ENCODE data around the gene IL11.
"Not testable (repeated sequence)": the region's sequence is repeated elsewhere in the genome, so short reads cannot be mapped to it uniquely, and the experiment has no call there.

The IL11 gene

DNA sequence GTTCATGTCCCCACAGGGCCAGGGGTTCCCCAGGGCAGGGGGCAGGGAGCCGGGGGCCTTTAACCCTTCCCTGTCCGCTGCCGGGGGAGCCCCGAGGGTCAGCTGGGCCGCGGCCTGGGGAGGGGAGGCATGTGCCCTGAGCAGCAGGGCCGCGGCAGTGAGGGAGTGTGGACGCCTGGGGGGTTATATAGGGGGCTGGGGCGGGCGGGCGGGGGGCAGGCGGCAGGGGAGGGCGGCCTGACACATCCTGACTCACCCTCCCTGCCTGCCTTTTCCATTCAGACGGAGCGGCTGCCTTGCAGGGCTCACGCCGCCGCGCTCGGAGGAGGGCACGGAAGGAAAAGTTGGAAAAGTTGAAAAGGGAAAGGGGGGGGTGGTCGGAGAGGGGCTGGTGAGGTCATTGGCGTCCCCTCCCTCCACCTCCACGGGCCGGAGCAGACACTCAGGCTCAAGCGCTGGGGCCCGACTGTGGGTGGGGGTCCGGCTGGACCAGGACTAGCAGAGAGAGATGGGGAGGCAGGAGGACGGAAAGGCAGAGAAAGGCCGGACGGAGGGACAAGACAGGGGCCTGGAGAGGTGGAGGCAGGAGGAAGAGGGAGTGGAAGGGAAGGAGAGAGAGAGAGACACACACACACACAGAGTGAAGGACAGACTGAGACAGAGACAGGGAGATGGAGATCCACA lies at the start of gene IL11:
Gene IL11, minus strand, starts transcription at position 159 of the 684 bp plus-strand sequence. Its CDS starts 153 bp downstream, at position 6.
- no peak for DNase-seq

DNA sequence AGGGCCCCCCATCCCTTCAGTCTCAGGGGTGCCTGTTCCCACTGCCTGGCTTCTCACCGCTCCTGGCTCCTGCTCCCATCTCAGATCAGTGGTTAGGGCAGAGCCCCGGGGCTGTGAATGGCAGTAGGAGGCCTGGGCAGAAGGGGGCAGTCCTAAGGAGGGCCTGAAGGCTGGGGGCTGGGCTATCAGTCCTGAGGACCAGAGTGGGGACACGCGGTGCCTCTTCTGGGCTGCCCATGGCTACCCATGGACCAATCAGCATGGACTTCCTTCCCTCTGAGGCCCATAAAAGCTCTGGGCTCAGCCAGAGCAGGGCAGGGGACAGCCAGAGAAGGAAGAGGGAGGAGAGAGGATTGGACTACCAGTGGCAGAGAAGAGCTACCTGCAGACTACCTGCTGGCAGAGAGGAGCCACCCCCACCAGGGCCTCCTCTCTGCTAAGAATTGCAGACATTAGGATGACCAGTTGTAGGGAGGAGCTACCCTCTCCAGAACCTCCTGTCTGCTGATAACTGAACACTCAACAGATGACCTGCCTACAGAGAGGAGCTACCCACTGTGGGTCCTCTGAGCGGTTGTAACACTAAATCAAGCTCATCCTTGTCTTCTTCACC lies 49.5 kb upstream of the IL11 start:
- DNase-seq, result no peak

DNA sequence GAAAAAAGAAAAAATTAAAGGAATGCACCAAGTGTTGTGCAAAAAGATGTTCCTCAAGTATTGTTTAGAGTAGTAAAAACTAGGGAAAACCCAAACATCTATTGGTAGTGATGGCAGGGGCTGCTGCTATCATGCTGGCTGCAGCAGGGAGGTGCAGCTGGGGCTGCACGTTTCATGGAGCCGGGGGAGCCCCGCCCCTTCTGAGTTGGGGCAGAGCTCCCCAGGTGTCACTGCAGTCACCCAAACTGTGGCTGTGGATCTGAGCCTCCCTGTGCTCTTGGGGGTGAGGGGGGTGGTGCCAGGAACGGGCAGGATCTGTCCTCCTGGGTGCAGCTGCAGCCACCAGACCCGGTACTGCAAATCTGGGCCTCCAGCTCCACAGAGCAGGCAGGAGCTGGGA lies 48.8 kb upstream of the IL11 start:
- no peak for DNase-seq

DNA sequence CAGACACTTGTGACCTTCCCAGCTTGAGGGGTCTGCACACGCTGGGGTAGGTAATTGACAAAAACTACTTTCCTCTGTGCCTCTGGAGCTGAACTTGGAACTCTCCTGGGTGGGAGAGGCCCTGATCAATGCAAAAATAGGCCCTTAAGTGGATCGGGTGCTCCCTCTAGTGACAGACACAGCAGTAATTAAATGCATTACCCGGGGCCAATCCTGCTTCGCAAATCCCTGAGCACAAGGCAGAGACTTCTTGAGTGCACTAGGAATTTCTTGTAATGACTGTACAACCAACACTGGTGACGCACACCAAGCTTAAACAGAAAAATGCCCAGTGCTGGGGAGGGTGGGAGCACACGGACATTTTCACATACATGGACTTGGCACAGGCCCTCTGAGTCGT lies 47.9 kb upstream of the IL11 start:
- peak; percentile 74 for DNase-seq

DNA sequence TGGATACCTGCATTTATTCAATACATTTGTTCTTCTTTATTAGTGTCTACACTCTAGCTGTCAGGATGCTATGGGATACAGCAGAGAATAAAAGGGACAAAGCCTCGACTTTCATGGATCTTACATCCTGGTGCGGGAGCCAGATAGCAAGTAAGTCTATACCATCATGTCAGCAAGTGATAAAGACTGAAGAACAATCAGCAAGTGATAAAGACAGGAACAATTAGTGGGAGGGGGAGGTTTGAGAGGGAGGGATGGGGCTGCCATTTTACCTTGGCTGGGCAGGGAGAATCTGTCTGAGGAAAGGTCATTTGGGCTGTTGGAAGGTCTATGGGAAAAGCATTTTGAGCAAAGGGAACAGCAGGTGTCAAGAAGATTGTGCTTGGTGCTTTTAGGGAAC lies 39.9 kb upstream of the IL11 start:
- no peak for DNase-seq

DNA sequence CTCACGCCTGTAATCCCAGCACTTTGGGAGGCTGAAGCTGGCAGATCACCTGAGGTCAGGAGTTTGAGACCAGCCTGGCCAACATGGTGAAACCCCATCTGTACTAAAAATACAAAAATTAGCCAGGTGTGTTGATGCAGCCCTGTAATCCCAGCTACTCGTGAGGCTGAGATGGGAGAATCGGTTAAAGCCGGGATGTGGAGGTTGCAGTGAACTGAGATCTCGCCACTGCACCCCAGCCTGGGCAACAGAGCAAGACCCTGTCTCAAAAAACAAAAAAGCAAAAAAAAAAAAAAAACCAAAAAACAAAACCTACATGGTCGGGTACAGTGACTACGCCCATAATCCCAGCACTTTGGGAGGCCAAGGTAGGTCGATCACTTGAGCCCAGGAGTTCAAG lies 38.9 kb upstream of the IL11 start:
- DNase-seq, result not testable (repeated sequence)

DNA sequence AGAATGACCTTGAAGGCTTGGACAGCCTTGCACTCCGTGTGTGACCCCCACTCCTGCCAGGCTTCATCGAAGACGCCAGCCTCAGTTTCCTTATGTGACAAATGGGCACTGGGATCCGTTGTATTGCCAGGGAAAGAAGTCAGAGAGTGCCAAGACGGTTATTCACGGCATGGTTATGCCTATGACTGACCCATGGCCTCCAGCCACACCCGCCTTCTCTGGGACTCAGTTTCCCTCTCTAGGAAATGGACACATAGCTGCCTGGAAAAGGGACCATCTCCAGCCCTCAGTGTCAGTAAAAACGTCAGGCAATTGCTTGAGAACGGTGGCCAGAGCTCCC lies 38.2 kb upstream of the IL11 start:
- DNase-seq, result no peak

DNA sequence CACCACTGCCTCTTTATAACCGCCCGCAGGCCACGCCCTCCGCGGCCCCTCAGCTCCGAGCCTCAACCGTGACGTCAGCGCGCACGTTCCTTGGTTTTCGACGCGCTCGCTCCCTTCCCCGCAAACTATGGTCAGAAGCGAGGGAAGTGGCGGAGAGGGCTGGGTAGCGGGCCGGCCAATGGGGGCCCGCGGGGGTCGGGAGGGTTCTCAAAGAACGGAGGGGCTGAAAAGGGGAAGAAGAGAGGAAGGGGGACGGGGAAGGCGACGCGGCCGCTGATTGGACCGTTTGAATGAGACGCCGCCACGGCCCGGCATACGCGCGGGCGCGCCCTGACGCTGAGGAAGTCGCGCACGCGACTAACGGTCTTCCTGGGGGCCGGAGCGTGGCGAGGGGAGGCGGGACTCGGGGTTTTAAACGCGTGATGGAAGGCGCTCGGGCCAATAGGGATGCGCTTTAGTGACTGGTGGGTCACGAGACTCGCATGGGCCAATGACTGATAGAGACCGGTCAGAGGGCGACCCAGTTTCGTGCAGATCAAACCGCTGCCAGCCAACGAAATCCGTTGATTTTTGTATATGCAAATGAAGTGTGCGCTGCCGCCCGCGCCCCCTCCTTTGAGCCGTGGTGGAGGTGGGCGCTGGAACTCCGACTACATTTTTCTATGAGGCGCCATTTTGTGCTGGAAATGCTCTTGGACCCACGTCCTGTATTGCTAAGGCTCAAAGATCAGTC lies 37.7 kb upstream of the IL11 start:
- DNase-seq, result peak; percentile 99

DNA sequence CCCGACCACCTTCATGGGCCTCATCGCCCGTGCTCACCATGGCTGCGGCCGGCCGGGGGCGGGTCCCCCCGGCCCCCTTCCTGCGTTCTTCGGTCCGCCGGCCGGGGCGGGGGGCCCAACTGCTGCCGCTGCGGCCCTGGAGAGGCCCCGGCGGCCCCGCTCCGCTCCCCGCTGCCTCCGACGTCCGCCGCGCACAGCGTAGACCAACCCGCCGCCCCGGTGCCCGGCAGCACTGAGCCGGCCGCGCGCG lies 37.2 kb upstream of the IL11 start, which contains the start of gene UBE2S:
Gene UBE2S, minus strand, starts transcription at position 239 of the 250 bp plus-strand sequence. Its CDS starts 199 bp downstream, at position 40.
- not testable (repeated sequence) for DNase-seq

DNA sequence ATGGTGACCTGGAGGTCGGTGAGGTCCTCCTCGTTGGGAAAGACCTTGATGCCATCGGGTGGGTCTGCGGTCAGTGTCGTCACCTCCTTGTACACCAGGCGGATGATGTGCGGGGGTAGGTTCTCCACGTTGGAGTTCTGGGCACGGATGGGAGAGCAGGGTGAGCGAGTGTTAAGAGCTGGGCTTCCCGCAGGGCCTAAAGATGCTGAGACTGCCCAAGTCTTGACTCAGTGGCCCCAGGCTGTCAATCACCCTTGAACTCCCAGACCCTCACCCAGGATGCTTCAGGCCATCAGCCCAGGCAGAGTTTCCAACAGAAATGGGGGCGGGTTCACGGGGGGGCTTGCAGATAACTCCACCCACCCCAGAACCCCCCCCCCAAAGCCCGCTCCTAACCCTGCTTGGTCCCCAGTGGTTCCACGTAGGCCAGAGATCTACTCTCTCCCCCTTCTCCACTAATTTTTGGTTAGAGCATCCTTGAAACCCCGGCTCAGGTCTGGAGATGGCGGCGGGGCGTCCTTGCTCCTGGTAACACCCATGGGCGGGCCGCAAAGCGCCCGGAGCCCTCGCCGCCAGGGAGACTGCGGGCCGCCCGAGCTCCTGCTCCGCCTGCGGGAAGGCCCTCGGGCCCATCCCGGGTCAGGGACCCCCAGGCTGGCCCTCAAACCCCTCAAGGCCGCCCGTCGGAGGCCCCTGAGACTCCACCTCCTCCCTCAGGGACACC lies 36.7 kb upstream of the IL11 start:
- DNase-seq, result no peak

DNA sequence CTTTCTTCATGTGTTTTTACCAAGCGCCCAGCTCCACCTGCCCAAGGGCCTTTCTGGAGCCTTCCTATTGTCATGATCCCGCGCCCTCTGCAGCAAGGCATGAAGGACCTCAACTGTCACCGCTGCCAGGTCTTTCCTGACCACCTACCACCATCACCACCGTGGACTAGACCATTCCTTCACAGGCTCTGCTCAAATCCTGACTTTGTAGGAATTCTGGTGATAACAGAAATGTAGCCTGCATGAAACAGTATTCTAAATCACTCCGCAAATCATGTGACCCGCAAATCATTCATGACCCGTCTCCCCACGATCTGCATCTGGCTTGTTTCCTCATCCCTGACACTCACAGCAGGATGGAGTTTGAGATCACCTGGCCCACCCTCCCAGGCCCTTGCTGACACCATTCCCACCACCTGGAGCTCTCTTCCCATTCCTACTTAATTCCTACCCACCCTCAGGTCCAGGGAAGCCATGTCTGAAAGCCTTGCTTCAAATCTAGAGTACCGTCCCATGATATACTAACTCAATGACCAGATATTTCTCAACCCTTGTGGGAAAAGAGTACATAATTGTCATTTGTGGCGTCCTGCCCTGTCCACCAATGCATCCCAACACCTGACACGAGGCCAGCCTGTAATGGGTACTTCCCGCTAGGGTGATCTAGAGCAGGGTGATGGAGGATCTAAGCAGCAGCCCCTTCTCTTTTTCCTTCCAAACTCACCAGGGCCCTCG lies 36.0 kb upstream of the IL11 start:
- no peak for DNase-seq

DNA sequence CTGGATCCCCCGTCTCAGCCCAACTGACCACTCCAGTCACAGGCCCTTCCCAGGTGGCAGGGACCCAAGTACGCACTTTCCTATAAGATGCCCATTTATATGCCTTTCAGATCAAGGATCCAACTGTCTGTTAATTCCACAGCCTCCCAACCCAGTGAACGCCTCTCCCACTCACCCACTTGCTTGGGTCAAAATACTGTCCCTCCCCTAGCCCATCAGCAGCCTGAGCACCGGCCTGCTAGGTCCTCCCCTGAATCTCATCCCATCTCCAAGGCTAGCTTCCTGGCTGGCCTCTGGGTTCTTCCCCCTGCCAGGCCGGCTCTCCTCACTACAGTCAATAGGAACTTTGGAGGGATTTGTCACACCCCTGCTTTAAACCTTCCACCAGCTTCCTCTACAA lies 35.4 kb upstream of the IL11 start:
- DNase-seq, result no peak

DNA sequence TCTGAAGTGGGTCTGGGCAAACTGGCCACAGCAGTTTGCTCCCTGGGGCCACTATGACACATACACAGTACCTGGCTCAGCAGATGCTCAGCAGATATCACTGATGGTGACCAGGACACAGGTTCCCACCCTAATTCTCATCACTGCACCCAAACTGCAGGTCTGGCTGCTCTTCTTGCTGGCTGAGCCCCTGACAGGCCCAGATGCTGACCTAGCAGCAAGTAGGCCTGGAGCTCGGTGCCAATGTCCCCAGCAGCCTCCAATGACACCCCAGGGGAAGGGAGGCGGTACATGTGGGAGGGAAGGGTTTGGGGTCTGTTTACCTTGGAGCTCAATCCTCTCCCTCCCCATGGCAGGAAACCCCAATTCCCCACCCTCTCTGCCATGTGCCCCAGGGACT lies 32.2 kb upstream of the IL11 start:
- no peak for DNase-seq

DNA sequence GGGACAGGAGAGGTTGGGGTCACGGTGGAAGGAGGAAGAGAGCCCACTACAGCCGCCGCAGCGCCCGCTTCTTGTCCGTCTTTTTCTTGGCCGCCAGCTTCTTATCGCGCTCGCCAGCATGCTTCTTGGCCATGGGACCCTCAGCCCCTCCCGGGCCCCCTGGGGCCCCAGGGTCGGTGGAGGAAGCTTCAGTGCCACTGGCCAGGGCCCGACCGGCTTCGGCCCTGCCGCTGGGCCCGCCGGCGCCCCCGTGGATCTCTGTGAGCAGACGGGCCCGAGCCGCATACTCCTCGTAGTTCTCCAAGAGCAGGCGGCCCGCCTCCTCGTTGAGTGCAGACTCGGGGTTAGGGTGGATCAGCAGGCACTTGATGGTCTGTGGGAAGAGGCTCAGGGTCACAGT lies 31.1 kb upstream of the IL11 start:
- not testable (repeated sequence) for DNase-seq

DNA sequence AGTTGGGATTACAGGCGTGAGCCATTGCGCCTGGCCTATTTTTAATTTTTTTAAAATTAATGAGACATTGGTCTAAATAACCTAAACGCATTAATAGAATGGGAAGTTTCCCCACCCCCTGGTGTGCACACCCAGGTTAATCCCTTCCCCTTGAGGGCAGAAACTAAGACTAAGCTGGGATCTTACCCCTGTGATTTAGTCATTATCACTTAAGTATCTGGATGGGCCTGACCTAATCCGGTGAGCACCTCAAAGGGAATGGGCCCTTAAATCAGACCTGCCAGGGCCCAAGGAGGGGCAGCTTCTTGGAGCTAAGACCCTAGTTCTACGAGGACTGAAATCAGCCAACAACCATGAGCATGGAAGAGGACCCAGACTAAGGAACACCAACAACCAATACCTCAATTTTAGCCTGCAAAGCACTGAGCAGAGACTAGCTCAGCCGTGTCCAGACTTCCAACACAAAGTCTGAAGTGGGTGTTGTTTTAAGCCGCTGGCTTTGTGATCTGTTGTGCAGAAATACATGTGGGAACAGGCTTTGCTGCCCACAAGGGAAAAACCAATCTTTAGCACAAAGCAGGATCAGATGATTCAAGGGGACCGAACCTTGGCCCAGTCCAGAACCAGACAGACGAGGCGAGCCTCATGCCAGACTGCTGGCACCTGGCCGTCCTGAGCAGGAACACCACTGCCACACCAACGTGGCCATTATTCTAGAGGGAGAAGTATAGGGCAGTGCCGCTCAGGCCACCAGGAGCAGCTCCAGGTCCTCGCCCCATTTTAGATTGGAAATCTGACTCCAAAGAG lies 30.2 kb upstream of the IL11 start:
- no peak for DNase-seq

DNA sequence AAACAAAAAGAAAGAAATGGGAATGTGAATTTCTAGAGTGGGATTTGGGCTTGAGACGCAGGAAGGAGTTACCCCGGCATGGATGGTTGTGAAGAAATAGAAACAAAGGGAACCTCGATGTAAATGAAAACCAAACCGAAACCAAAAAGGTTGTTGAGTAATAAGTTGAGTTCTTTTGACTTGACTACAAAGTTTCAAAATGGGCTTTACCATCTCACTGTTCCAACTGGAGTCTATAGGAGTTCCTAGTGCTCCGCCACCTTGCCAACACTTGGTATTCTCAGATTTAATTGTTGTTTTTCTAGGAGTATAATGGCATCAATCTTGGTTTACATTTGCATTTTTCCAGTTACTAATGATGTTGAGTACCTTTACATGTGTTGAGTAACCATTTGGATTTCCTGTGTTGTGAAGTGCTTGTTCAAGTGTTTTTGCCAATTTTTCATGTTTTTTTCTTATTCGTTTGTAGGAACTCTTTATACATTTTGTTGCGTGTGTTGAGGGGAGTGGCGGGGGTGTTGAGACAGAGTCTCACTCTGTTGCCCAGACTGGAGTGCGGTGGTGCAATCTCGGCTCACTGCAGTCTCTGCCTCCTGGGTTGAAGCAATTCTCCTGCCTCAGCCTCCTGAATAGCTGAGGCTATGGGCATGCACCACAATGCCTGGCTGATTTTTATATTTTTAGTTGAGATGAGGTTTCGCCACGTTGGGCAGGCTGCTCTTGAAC lies 28.1 kb upstream of the IL11 start:
- no peak for DNase-seq

DNA sequence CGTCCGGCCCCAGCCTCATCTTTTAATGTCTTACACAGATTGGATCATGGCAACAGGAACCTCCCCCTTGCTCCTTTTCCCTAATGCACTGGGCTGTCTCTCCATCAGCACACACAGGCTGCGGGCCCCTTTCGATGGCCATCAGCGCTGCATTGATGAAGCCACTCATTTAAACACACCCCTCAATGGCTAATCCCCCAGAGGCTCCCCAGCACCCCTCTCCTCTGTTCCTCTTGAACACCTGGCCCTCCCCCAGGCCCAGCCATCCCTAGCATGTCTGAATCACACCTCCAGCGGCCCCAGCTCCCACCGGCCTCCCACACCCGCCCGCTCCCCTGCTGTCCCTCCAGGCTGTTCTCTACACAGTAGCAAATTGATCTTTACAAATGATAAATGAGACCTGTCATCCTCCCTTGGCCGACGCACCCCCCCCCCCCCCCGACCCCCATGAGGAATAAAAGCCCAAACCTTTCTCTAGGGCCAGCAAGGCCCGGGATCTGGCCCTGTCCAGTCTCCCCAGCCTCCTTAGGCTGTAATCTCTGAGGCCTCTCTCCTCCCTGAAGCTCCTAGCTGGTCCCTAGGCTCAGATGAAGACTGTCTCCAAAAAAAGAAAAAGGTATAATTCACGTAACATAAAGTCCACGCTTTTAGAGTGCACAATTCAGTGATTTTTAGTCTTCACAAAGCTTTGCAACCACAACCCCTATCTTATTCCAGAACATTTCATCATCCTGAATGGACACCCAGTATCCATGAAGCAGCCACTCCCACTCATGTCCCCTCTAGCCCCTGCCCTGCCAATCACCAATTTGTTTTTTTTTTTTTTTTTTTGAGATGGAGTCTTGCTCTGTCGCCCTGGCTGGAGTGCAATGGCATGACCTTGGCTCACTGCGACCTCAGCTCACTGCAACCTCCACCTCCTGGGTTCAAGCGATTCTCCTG lies 22.8 kb upstream of the IL11 start:
- peak; percentile 10 for DNase-seq

DNA sequence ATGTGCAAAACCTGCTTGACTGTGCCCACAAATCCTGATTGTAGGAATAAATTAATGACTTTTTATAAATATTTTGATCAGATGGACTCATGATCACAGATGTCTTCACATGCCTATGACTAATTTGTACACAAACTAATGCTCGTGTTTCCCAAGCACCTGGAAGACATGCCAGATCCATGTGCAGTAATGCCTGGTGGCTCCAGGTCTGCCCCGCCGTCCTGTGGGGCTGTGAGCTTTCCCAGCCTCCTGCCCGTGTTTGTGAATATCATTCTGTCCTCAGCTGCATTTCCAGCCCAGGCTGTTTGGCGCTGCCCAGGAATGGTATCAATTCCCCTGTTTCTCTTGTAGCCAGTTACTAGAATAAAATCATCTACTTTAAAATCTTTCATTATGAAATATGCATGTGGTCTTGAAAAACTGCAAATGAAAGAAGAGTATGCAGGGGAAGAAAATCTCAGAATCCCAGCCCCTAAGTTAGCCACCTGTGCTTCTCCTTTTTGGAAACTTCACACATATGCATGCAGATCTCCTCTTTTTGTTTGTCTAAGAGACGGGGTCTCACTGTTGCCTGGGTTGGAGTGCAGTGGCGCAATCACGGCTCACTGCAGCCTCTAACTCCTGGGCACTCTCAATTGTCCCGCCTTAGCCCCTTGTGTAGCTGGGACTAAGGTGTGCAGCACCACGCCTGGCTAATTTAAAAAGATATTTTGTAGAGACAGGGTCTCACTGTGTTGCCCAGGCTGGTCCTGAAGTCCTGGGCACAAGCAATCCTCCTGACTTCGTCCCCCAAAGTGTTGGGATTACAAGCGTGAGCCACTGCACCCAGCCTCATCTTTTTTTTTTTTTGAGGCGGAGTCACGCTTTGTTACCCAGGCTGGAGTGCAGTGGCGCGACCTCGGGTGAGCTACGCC lies 21.7 kb upstream of the IL11 start:
- DNase-seq, result peak; percentile 6

DNA sequence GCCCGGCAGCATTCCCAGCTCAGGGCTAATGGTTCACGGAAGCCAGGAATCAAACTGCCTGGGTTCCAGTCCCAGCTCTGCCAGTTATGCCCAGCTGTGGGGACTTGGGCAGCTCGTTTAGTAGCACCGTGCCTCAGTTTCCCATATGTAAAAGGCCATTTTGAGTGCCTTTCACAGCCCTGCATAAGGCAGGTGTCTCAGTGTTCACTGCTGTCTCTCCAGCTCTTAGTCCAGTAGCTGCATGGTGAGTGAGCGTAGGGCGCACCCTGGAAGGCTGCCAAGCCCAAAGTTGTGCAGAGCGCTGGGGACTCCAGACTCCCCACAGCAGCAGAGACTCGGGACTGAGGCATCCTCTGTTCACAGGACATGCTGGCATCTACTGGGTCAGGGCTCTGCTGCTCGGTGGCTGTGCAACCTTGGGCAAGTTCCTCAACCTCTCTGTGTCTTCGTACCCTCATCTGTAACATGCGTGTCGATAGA lies 21.0 kb upstream of the IL11 start:
- DNase-seq, result peak; percentile 22

Measured in right hindlimb (tissue), 1 donor.